Frontal cortex (tissue), 4 donors: Measurements from ENCODE around the gene CNTLN. TPM values are rescaled to one million over a fixed set of nuclear protein-coding genes. Genes with fewer than 3 reads are reported as not detected.
"Not testable (repeated sequence)": the region's sequence is repeated elsewhere in the genome, so short reads cannot be mapped to it uniquely, and the experiment has no call there.

Source experiments
- DNase-seq, 2 donors: peaks; one replicate each; pipeline ENCODE4 v3.0.0; 2012; ENCODE audit warnings: low spot score in 2 of 2
- FAIRE-seq: peaks from 2 replicates; lab custom pipeline; 2012; peaks lifted over from hg19 to GRCh38; lab: Jason Lieb, UNC
- total RNA-seq: library from RNA; depleted of rRNA; stranded (reverse); fragments of >200 nt; gene quantifications from one replicate; pipeline ENCODE4 v1.2.3, GENCODE V29; 2014
- donor health status: control.
- donor health status: control.
- donor health status: control.

The CNTLN gene
- total RNA-seq, 1 donor from 2014 or later = 20.0 TPM

GRCh38 chr9:17293685-17294084 lies 158.8 kb downstream of the CNTLN start:
- DNase-seq (no peak), FAIRE-seq (no peak)

- FAIRE-seq (no peak), DNase-seq (no peak)
These were observed 160.2 kb downstream of the CNTLN start for GRCh38 chr9:17294822-17295624.

DNA sequence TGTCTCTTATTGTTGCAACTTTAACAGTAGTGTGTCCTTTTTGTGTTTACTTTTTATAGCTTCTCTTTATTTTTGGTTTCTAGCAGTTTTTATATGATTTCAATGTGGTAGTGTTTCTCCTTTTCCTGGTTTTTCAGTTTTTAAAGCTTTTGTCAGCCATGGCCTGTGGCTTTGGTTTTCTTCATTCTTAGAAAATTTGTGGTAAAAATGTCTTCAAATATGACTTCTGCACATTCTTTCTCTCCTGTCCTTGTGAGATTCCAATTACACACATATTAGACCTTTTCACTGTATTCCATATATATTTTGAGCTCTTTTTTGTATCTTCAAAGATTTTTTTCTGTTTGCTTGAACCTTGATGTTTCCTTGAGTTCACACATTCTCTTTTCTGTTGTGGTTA lies 180.5 kb downstream of the CNTLN start:
- FAIRE-seq = no peak
- no peak for DNase-seq

- DNase-seq (no peak), FAIRE-seq (no peak)
These were observed 184.0 kb downstream of the CNTLN start for GRCh38 chr9:17318821-17319320.

GRCh38 chr9:17319864-17320263 lies 185.0 kb downstream of the CNTLN start:
- FAIRE-seq (no peak), DNase-seq (no peak)

DNA sequence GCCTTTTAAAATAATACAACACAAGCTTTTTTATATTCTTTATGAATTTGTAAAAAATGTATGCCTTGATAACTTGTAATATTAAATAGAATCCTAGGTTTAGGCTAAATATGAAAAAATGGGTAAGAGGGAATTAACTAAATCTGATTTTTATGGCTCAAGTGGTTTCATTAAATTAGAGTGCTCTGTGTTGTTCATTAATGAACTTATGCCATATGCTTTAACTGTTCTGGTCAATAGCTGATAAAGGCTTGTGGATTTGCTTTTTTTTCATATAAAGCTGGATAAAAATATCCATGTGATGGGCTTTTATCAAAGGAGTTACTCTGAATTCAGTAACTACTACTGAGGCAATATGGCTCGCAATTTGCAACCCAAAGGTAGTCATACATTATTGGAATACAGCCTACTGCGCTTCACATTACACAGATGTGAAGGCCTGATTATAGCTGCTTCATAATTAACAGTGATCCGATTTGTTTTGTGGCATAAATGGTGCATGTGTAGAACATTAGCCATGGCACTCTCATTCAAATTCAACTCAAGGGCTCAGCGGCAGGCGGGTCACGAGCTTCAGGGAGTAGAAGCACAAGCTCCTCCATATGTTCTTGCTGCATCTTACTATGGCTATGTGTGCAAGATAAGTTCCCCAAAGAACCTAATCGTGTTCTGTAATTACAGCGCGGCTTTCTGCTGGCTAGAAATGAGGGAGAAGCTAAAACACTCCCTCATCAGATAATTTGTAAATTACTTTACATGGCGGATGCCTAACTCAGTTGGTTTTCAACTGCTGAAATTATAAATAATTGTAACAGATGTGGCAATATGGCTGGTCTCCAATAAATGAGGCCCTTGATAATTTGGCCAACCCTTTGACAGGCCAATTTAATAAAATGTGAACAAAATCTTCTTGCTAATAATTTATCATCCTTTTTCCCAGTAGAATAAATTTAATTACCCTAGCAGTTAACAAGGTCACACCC lies 188.3 kb downstream of the CNTLN start:
- DNase-seq = no peak
- no peak for FAIRE-seq

DNA sequence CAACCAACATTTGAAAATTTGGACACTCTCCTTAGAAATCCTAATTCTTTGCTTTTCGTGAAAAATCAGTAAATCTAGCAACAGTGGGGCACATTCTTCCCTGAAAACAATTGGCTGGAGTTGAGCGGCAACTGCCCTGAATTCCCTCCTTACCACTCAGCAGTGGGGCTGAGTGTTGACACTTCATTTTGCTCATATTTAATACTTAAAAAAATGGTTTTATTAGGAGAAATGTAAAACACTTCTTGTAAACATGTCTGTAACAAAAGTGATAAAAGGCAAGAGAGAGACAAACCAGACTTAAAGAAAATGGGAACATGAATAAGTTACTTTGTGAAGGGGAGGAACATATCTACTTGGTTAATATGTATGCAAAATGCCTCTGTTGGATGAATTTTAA lies 193.5 kb downstream of the CNTLN start:
- FAIRE-seq = no peak

DNA sequence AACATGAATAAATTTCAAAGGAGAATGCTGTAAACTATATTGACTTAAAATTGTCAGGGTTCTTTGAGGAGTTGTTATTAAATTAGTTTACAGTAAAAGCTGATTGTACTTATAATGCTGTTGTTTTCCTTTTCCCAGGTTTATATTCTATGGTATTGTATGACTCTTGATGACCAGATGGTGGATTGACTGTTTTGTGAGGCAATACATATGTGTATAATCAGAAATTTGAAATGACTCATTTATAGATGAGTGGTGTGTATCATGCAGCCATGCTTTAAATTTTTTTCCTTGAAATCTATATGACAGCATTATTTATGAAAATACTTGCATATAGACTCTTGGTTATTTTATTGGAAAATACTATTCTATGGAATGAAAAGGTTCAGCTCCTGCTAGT lies 195.3 kb downstream of the CNTLN start:
- FAIRE-seq (no peak), DNase-seq (no peak)

More for the DNA sequence above, 193.5 kb downstream of the CNTLN start:
- DNase-seq = no peak

DNA sequence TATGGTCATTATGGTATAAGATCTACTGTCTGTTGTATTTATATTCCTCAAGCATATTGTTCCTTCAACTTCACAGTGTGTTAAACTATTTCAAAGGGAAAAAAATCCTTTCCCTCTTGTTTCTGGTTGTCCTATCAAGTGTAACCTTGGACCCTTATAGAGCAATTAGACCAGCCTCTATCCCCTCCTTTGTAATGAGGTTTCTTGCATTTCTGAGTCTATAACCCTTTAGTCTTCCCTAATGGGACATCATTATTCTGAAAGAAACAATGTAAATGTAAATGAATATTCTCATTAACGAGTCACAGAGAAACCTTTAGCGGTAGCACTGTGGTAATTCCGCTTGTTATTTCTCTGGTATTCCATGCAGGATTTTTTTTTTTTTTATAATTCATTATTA lies 197.3 kb downstream of the CNTLN start:
- no peak for DNase-seq
- FAIRE-seq = no peak

DNA sequence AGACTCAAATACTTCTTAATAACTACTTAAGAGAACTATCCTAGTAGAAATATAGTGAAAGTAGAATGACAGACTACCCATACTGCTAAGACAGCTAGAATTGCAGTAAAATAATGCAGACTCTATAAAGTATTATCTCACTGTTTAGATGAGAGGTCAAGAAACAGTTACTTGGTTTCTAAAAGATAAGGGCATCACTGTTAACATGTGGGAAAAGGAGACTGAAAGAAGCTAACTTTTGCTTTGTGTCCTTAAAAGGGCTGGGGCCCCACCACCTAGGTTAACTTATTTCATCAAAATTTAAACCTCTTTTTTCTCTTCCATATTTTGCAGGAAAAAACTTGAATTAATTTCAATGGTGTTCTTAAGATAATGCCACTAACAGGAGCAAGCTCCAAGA lies 204.3 kb downstream of the CNTLN start:
- FAIRE-seq (no peak), DNase-seq (no peak)

DNA sequence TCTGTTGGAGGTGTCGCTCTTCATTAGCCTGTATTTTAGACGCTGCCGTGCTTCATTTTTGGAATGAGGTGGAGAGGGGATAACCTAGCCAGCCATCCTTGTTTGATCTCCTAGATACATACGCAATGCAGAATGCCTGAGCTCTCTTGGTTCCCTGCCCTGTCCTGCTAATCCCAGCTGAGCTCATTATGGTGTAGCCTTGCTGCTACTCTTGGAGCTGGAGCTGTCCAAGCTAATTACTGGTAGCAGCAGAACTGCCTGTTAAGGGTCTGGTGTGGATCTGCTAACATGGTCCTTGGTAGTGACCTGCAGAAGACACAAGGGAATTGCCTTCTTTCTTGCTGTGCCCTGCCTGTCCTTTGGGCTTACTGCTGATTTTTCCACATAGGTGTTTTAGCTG lies 207.9 kb downstream of the CNTLN start:
- DNase-seq (no peak), FAIRE-seq (no peak)

DNA sequence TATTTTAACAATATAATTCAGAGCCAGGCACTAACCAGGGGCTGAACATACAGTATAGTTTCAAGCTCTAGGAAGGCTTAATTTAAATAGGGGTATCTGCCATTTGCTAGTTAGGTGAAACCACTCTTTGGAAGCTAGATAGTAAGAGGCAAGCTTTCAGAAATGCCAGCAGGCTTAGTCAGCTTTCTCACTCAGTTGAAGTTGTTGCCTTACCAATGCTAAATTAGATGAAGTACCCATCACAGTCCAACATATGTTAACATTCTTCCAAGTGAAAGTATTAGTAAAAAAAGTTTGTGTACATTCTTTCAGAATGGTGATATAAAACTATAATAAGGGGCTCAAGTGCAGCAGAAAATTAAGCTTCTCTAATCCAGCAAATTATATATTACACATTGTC lies 215.0 kb downstream of the CNTLN start:
- FAIRE-seq = no peak
- DNase-seq = no peak

GRCh38 chr9:17354006-17354405 lies 219.2 kb downstream of the CNTLN start:
- DNase-seq, FAIRE-seq: not testable (repeated sequence)

- DNase-seq (no peak), FAIRE-seq (no peak)
These were observed 226.5 kb downstream of the CNTLN start for GRCh38 chr9:17361378-17361777.

GRCh38 chr9:17367035-17367434 lies 232.2 kb downstream of the CNTLN start:
- FAIRE-seq = no peak
- no peak for DNase-seq

DNA sequence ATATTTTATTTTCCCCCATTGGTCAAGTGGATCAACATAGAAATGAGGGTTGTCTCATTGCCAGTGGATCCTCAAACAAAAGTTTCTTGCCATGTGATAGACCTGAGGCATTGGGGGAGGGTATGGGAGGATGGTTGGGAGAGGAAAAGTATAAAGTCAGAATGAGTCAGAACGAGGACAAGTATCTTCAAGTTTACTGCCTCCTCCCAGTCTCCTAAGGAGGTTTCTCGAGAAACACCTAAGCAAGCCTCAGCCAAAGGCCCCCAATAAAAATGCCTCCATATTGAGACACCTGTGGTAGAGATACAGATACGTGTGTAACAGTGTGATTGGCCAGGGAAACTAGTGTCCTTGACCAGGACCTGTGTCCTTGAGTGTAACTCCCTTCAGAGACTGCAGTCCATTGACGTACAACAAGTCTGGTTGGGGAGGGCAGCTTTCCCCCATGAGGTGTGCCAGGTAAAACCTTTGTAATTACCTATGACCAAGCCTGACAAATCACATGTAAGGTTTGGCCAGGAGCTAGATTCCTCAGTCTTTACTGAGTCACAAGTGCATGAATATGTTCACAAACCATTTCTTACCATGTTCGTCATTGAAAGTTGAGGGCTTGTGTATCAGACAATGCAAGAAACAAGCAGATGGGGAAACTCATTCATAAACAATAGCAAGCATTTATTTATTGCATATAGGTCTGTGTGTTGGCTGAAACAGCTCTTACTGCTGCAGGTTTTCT lies 245.5 kb downstream of the CNTLN start:
- DNase-seq (no peak), FAIRE-seq (no peak)

DNA sequence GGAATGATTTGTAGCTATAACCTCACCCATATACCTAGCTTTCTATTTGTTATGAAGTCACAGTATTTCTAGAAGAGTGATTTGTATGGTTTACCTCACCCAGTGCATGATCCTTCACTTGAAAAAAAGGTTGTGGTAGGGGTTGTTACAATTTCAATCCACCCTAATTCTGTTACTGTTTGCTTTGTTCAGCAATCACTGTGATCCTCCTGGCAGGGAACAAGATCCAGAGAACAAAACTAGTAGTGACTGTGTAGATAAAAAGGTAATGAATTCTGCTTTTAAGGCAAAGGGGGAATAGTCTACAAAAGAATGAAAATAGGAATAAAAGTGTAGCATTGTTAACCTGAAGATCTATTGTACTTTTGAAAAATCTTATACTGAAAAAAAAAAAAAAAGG lies 252.7 kb downstream of the CNTLN start:
- FAIRE-seq (no peak), DNase-seq (no peak)

DNA sequence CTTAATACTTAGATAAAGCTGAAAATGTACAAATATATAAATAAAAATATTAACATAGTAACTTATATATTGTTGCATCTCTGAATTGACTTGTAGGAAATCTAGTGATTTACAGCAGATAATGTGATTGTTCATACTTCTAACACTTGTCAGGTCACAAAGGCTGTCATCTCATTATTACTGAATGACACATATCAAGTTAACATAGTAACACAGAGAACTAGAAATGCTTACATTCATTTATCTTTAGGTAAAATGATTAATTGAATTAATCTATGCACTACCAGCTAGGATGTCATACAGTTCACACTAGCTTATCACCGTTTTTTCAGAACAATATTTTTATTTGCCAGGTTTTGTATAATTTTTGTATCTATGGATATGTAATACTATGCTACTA lies 254.2 kb downstream of the CNTLN start:
- FAIRE-seq (no peak), DNase-seq (no peak)

GRCh38 chr9:17394881-17395510 lies 260.2 kb downstream of the CNTLN start:
- no peak for FAIRE-seq
- no peak for DNase-seq
